NB4 (cell line): ENCODE measurements around the gene SRPRA.

Experiments used
- CTCF ChIP-seq: IDR thresholded peaks from one replicate; pipeline ENCODE4 v1.5.1; 2012; ENCODE audit warnings: low read depth, low read length
- MAX ChIP-seq: IDR thresholded peaks from 2 replicates; pipeline ENCODE4 v1.6.1; 2011; ENCODE audit warnings: low read depth, low read length
- MYC ChIP-seq: IDR thresholded peaks from 2 replicates; pipeline ENCODE4 v1.6.1; 2011; ENCODE audit warnings: low read depth, low read length
- POLR2A ChIP-seq: IDR thresholded peaks from 2 replicates; pipeline ENCODE4 v1.6.1; 2011; ENCODE audit warnings: mild to moderate bottlenecking; ENCODE audit not compliant: insufficient read length; ENCODE audit errors: extremely low read depth

GRCh38 chr11:126214841-126215240, 53.9 kb downstream of the SRPRA start:
- no peak for TF ChIP-seq CTCF
- TF ChIP-seq POLR2A = no peak
- no peak for TF ChIP-seq MAX
- no peak for TF ChIP-seq MYC
